HUES64 (cell line): Measurements from ENCODE around the gene STX18.
"Not testable (repeated sequence)": the region's sequence is repeated elsewhere in the genome, so short reads cannot be mapped to it uniquely, and the experiment has no call there.

ENCODE experiments used
- H3K27ac ChIP-seq: 2 replicates; pipeline ENCODE4 v1.7.0; 2013; ENCODE audit warnings: low read depth, low read length, inconsistent platforms
- H3K27me3 ChIP-seq: 2 replicates; pipeline ENCODE4 v1.6.1; 2013; ENCODE audit warnings: mild to moderate bottlenecking, low read length; ENCODE audit not compliant: insufficient read depth
- H3K36me3 ChIP-seq: 2 replicates; pipeline ENCODE4 v1.6.1; 2013; ENCODE audit warnings: mild to moderate bottlenecking, low read length; ENCODE audit not compliant: insufficient read depth
- H3K4me1 ChIP-seq: 2 replicates; pipeline ENCODE4 v1.6.1; 2013; ENCODE audit warnings: mild to moderate bottlenecking, low read length, moderate library complexity; ENCODE audit not compliant: insufficient read depth
- H3K4me3 ChIP-seq: 2 replicates; pipeline ENCODE4 v1.5.1; 2013; ENCODE audit warnings: mild to moderate bottlenecking, low read length, moderate library complexity
- H3K9ac ChIP-seq: 2 replicates; pipeline ENCODE4 v1.6.1; 2013; ENCODE audit warnings: mild to moderate bottlenecking, low read depth, low read length
- H3K9me3 ChIP-seq: 2 replicates; pipeline ENCODE4 v1.6.1; 2013; ENCODE audit warnings: low read depth, low read length; ENCODE audit not compliant: insufficient read depth
- WGBS: fragments of 150-250, 120-280 bp; methylation state at CpG from one replicate; pipeline ENCODE4 v1.1.7; 2013; ENCODE audit warnings: missing lambda C conversion rate; 5-methylcytosine and 5-hydroxymethylcytosine counted together

The STX18 gene

DNA sequence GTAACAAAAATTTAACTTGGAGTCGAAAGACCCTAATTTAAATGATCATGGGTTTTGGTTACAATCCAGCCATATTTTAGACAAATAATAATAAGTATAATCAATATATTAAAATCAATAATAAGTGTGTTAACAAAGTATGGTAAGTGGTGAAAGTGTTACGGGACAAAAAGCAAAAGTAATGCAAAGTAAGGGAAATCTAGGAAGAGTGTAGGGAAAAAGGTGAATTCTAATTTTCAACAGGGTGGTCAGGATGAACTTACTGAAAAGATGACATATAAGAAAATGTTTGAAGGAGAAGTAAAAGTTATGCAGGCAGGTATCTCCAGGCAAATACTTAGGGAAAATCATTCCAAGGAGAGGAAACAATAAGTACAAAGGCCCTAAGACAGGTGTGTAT is 32.3 kb downstream of the STX18 start:
- Histone ChIP-seq H3K9me3 (no peaks in the 10 kb centered on the region), H3K4me1 (no peaks in the 10 kb centered on the region), H3K36me3 (no peaks in the 10 kb centered on the region), H3K9ac (no peak overlapping the region), H3K27me3 (no peaks in the 10 kb centered on the region), H3K27ac (no peak overlapping the region), H3K4me3 (no peak overlapping the region)
- 95% methylated on average over 1 of the region's 2 CpGs for WGBS

GRCh38 chr4:4507923-4508322 is 33.9 kb downstream of the STX18 start:
- Histone ChIP-seq H3K27ac (no peak overlapping the region), H3K27me3 (no peaks in the 10 kb centered on the region), H3K4me1 (peaks cover 4% of the 10 kb centered on the region), H3K9me3 (no peaks in the 10 kb centered on the region), H3K4me3 (no peak overlapping the region), H3K36me3 (no peaks in the 10 kb centered on the region), H3K9ac (no peak overlapping the region)
- WGBS, result 63% methylated on average over 4 of the region's 4 CpGs

DNA sequence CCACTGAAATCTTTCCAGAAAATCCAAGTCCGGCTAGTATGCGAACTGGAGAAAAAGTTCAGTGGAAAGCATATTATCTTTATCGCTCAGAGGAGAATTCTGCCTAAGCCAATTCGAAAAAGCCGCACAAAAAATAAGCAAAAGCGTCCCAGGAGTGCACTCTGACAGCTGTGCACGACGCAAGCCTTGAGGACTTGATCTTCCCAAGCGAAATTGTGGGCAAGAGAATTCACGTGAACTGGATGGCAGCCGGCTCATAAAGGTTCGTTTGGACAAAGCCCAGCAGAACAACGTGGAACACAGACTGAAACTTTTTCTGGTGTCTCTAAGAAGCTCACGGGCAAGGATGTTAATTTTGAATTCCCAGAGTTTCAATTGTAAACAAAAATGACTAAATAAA is 34.4 kb downstream of the STX18 start:
- H3K27ac ChIP-seq, result no peak overlapping the region
- no peaks in the 10 kb centered on the region for H3K9me3 ChIP-seq
- H3K36me3 ChIP-seq, result no peaks in the 10 kb centered on the region
- H3K4me3 ChIP-seq, result no peak overlapping the region
- H3K4me1 ChIP-seq, result peaks cover 8% of the 10 kb centered on the region
- H3K9ac ChIP-seq, result no peak overlapping the region
- no peaks in the 10 kb centered on the region for H3K27me3 ChIP-seq
- 94% methylated on average over 14 of the region's 14 CpGs for WGBS

GRCh38 chr4:4506961-4507360 is 34.9 kb downstream of the STX18 start:
- 93% methylated on average over 5 of the region's 5 CpGs for WGBS
- no peak overlapping the region for H3K4me3 ChIP-seq

DNA sequence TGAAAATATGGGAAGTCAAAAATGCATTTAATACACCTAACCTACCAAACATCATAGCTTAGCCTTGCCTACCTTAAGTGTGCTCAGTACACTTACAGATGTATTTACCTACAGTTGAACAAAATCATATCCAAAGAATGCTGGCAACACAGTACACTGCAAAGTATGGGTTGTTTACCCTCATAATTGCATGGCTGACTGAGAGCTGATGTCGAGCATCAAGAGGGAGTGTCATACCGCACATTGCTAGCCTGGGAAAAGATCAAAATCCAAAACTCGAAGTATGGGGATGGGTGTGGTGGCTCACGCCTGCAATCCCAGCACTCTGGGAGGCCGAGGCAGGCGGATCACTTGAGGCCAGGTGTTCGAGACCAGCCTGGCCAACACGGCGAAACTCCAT is 36.6 kb downstream of the STX18 start:
- not testable (repeated sequence) for H3K9ac ChIP-seq, H3K4me1 ChIP-seq, H3K27ac ChIP-seq, H3K9me3 ChIP-seq, H3K4me3 ChIP-seq, H3K36me3 ChIP-seq, H3K27me3 ChIP-seq
- 92% methylated on average over 9 of the region's 9 CpGs for WGBS

More at GRCh38 chr4:4506961-4507360, 34.9 kb downstream of the STX18 start:
- Histone ChIP-seq H3K36me3 (no peaks in the 10 kb centered on the region), H3K9ac (no peak overlapping the region), H3K4me1 (peaks cover 8% of the 10 kb centered on the region), H3K9me3 (no peaks in the 10 kb centered on the region), H3K27ac (no peak overlapping the region), H3K27me3 (no peaks in the 10 kb centered on the region)

DNA sequence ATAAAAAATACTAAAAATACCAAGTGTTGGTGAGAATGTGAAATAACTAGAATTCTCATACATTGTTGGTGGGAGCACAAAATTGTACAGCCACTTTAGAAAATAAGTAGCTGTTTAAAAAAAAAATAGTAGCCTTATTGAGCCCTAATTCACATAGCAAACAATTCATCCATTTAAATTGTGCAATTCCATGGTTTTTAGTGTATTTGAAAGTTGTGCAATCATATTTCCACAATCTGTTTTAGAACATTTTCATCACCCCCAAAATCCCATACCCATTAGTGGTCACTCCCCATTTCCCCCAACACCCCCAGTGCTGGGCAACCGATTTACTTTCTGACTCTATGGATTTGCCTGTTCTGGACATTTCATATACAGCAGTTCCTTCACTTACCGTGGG is 37.1 kb downstream of the STX18 start:
- no peaks in the 10 kb centered on the region for H3K27me3 ChIP-seq
- no peak overlapping the region for H3K9ac ChIP-seq
- no peaks in the 10 kb centered on the region for H3K9me3 ChIP-seq
- H3K4me3 ChIP-seq, result no peak overlapping the region
- 93% methylated on average over 1 of the region's 2 CpGs for whole genome bisulfite sequencing
- peaks cover 8% of the 10 kb centered on the region for H3K4me1 ChIP-seq
- H3K36me3 ChIP-seq, result no peaks in the 10 kb centered on the region
- H3K27ac ChIP-seq, result no peak overlapping the region

DNA sequence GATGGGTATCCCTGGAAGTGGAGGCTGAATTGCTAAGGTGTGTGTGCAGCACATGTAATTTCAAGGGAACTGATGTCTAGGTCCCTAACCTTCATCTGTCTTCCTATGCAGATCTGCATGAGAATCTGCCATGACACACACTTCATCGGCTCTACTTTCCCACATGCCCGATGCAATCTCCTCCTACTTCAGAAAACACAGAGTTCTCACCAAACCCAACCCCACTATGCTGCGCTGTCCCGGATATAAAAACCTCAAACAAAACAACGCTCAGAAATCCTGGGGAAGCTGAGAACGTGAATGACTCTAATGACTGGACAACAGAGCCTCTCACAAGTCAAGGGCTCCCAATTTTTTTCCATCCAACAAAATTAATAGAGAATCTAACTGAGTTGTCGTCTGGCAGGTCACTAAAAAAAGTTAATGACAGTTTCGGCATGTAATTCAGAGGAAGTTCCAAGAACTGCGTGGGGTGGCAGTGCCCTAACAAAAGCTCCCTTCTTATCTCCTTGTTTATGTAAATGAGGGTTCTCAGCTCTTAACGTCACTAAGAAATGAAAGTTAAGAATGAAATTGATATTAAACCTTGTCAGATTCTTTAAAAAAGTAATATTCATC is 39.0 kb downstream of the STX18 start:
- Histone ChIP-seq H3K9me3 (no peaks in the 10 kb centered on the region), H3K4me1 (peaks cover 8% of the 10 kb centered on the region), H3K36me3 (no peaks in the 10 kb centered on the region), H3K27me3 (no peaks in the 10 kb centered on the region), H3K4me3 (no peak overlapping the region), H3K27ac (no peak overlapping the region), H3K9ac (no peak overlapping the region)
- WGBS, result 41% methylated on average over 9 of the region's 10 CpGs

DNA sequence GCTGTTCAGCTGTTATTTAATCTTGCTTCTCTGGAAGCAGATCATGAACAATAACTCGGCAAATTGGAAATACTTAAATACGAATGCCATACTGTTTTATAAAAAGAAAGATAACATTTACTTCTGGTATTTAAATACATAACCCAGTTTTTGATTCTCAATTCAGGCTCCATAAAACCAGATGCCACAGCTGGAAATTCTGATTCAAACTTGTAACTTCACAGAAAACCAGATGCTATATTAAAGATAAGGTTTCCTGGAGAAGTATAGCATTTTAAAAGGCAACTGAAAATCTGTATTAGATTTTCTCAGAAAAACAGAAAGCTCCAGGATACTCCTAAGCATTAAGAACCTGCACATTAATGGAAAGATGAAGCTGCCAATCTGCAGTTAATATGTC is 40.2 kb downstream of the STX18 start:
- no peak overlapping the region for H3K4me3 ChIP-seq
- no peak overlapping the region for H3K9ac ChIP-seq
- no peaks in the 10 kb centered on the region for H3K9me3 ChIP-seq
- no peaks in the 10 kb centered on the region for H3K27me3 ChIP-seq
- no peak overlapping the region for H3K27ac ChIP-seq
- WGBS, result 100% methylated on average over 2 of the region's 2 CpGs
- no peaks in the 10 kb centered on the region for H3K36me3 ChIP-seq
- H3K4me1 ChIP-seq, result peaks cover 15% of the 10 kb centered on the region

GRCh38 chr4:4499438-4500123 is 42.3 kb downstream of the STX18 start:
- Histone ChIP-seq H3K9ac (no peak overlapping the region), H3K4me3 (no peak overlapping the region), H3K9me3 (no peaks in the 10 kb centered on the region), H3K27ac (no peak overlapping the region), H3K36me3 (no peaks in the 10 kb centered on the region), H3K4me1 (peaks cover 18% of the 10 kb centered on the region), H3K27me3 (no peaks in the 10 kb centered on the region)
- 86% methylated on average over 4 of the region's 4 CpGs for WGBS

GRCh38 chr4:4496592-4497372 is 45.1 kb downstream of the STX18 start:
- Histone ChIP-seq H3K4me1 (peaks cover 9% of the 10 kb centered on the region), H3K4me3 (no peak overlapping the region), H3K9me3 (no peaks in the 10 kb centered on the region), H3K36me3 (no peaks in the 10 kb centered on the region), H3K27me3 (no peaks in the 10 kb centered on the region), H3K9ac (no peak overlapping the region), H3K27ac (no peak overlapping the region)
- WGBS, result 88% methylated on average over 9 of the region's 9 CpGs

GRCh38 chr4:4494882-4495281 is 47.0 kb downstream of the STX18 start:
- H3K36me3 ChIP-seq, result no peaks in the 10 kb centered on the region
- no peak overlapping the region for H3K27ac ChIP-seq
- no peak overlapping the region for H3K9ac ChIP-seq
- no peaks in the 10 kb centered on the region for H3K27me3 ChIP-seq
- no peaks in the 10 kb centered on the region for H3K9me3 ChIP-seq
- H3K4me1 ChIP-seq, result peaks cover 9% of the 10 kb centered on the region
- no peak overlapping the region for H3K4me3 ChIP-seq
